CD4-positive, alpha-beta T cell (primary cell): ENCODE measurements around the gene CRYL1. TPM values are rescaled to one million over a fixed set of nuclear protein-coding genes. Genes with fewer than 3 reads are reported as not detected.
A peak's percentile ranks its signal among the peaks of the same experiment; 100 is the strongest.

Experiments used
- ATAC-seq: fragments of 200-7000 bp; cut with Tn5 transposase; one replicate; pipeline ENCODE4 v1.10.0; 2022; ENCODE audit warnings: mild to moderate bottlenecking; ENCODE audit not compliant: poor library complexity
- CTCF ChIA-PET: fragments of 350-600 bp; sonication (Branson Sonifier 250); formaldehyde crosslinking; loops from one replicate; lab custom pipeline; 2021; ENCODE audit warnings: antibody characterized with exemption, inconsistent platforms; lab: Charles Lee
- POLR2A ChIA-PET: fragments of 350-600 bp; sonication (Branson Sonifier 250); formaldehyde crosslinking; loops from one replicate; lab custom pipeline; 2021; ENCODE audit warnings: antibody characterized with exemption, inconsistent platforms; lab: Charles Lee
- DNase-seq, 14 experiments: peaks; one replicate each; pipeline ENCODE4 v3.0.0-alpha.2; 2013 to 2020; ENCODE audit warnings: mixed read lengths in 2 of 14
- H3K27ac ChIP-seq, 2 donors: one replicate each; pipeline versions ENCODE4 v1.5.1 to v1.7.0; 2013; ENCODE audit warnings: low read length in 2 of 2, low read depth in 1 of 2, mild to moderate bottlenecking in 1 of 2
- H3K27me3 ChIP-seq, 2 experiments: 1 replicate in 1 of 2; 2 replicates in 1 of 2; pipeline versions ENCODE4 v1.6.1 to v1.7.0; 2013; ENCODE audit warnings: low read length in 2 of 2, control low read depth in 1 of 2, mild to moderate bottlenecking in 1 of 2, moderate library complexity in 1 of 2; ENCODE audit not compliant: insufficient read depth in 2 of 2, control insufficient read depth in 1 of 2
- H3K36me3 ChIP-seq: one replicate; pipeline ENCODE4 v1.6.1; 2013; ENCODE audit warnings: low read length, control low read depth; ENCODE audit not compliant: insufficient read depth
- H3K4me1 ChIP-seq: one replicate; pipeline ENCODE4 v1.6.1; 2013; ENCODE audit warnings: low read length, control low read depth; ENCODE audit not compliant: insufficient read depth
- H3K4me3 ChIP-seq: one replicate; pipeline ENCODE4 v1.5.1; 2013; ENCODE audit warnings: mild to moderate bottlenecking, low read length, moderate library complexity
- H3K9me3 ChIP-seq, 2 experiments: 1 replicate in 1 of 2; 2 replicates in 1 of 2; pipeline versions ENCODE4 v1.6.1 to v1.7.0; 2013; ENCODE audit warnings: low read length in 2 of 2, mild to moderate bottlenecking in 2 of 2, control low read depth in 1 of 2, moderate library complexity in 1 of 2; ENCODE audit not compliant: control insufficient read depth in 1 of 2, insufficient read depth in 1 of 2
- H3K27ac Mint-ChIP-seq: one replicate; pipeline ENCODE4 v1.8.0; 2020; ENCODE audit warnings: mixed read lengths
- H3K27me3 Mint-ChIP-seq: one replicate; pipeline ENCODE4 v1.8.0; 2021; ENCODE audit warnings: mixed read lengths
- H3K36me3 Mint-ChIP-seq: one replicate; pipeline ENCODE4 v1.8.0; 2021; ENCODE audit warnings: low read depth, mixed read lengths
- H3K4me1 Mint-ChIP-seq: one replicate; pipeline ENCODE4 v1.8.0; 2021; ENCODE audit warnings: low read depth, mixed read lengths
- H3K4me3 Mint-ChIP-seq: one replicate; pipeline ENCODE4 v1.8.0; 2020; ENCODE audit warnings: mild to moderate bottlenecking, mixed read lengths
- H3K9me3 Mint-ChIP-seq: one replicate; pipeline ENCODE4 v1.8.0; 2020; ENCODE audit warnings: mixed read lengths
- intact Hi-C, 2 experiments: fragments of 100-400 bp; cut with DNase I in 1 of 2; cut with micrococcal nuclease in 1 of 2; formaldehyde crosslinking; loops; one replicate each; pipeline versions ENCODE4 v1.15.1 to v1.9.0; 2023 to 2025; cut with DNase I, micrococcal nuclease
- total RNA-seq, 174 experiments: library from RNA in 2 of 174; stranded (reverse) in 2 of 174; gene quantifications; one replicate each; pipeline ENCODE4 v1.2.3 and lab custom pipeline; 2021 to 2026
- TF ChIP-seq, protein P1 (sequence below): fragments of 200-600 bp; IDR thresholded peaks from one replicate; pipeline ENCODE4 v1.8.0; 2022; ENCODE audit warnings: antibody characterized with exemption, mild to moderate bottlenecking

The CRYL1 gene
- total RNA-seq, 2 experiments from 2014 or later = 7.9 to 8.0 TPM

DNA sequence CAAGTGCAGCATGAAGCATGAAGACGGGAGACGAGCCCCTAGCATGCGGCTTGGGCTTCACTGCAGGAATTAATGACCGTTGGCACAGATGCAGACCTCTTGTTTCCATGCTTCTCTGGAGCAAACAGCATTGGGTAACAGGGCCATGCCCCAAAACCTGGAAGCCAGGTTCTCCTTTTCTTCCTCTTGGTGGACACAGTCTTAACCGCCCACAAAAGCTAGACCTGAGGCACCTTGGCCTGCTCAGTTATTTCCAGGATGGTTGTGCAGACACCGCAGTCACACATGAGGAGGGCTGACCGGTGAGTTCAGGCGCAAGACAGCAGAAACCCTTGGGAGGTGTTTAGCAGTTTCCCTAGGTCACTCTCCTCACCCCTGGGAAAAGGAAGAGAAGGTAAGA is 159.6 kb downstream of the CRYL1 start:
- Mint-ChIP-seq H3K27ac (no peak overlapping the region), H3K4me3 (no peak overlapping the region), H3K4me1 (no peaks in the 10 kb centered on the region), H3K27me3 (peaks cover 5% of the 10 kb centered on the region), H3K36me3 (no peaks in the 10 kb centered on the region), H3K9me3 (no peaks in the 10 kb centered on the region)
- no peak overlapping the region for H3K4me3 ChIP-seq
- H3K36me3 ChIP-seq = no peaks in the 10 kb centered on the region
- ChIA-PET POLR2A (no interaction called here), CTCF (no interaction called here)
- TF ChIP-seq, protein P1, sequence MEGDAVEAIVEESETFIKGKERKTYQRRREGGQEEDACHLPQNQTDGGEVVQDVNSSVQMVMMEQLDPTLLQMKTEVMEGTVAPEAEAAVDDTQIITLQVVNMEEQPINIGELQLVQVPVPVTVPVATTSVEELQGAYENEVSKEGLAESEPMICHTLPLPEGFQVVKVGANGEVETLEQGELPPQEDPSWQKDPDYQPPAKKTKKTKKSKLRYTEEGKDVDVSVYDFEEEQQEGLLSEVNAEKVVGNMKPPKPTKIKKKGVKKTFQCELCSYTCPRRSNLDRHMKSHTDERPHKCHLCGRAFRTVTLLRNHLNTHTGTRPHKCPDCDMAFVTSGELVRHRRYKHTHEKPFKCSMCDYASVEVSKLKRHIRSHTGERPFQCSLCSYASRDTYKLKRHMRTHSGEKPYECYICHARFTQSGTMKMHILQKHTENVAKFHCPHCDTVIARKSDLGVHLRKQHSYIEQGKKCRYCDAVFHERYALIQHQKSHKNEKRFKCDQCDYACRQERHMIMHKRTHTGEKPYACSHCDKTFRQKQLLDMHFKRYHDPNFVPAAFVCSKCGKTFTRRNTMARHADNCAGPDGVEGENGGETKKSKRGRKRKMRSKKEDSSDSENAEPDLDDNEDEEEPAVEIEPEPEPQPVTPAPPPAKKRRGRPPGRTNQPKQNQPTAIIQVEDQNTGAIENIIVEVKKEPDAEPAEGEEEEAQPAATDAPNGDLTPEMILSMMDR = no peak
- intact Hi-C loops = no loop called here
- H3K9me3 ChIP-seq = no peaks in the 10 kb centered on the region
- DNase-seq (no peak), ATAC-seq (no peak)
- no peaks in the 10 kb centered on the region for H3K27me3 ChIP-seq
- no peak overlapping the region for H3K27ac ChIP-seq
- H3K4me1 ChIP-seq = no peaks in the 10 kb centered on the region

DNA sequence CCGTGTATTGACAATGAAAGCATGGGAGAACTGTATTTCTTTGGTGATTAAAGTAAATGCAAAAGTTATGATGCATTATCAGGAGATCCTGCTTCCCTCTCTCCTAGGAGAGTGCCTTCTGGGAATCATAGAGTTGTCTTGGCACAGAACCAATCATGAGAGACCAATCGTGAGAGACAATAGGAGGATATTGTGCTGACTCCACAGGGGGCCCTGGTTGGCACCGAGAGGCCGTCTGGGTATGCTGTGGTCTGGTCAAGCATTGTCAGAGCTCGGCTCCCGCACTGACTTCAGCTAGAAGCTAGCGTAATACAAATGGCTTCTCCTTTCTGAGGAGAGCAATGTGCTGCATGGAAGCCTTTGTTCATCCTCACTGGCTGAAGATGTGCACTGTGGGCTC is 162.1 kb downstream of the CRYL1 start:
- H3K36me3 Mint-ChIP-seq = no peaks in the 10 kb centered on the region
- H3K27ac ChIP-seq = no peak overlapping the region
- ChIA-PET POLR2A (no interaction called here), CTCF (no interaction called here)
- intact Hi-C loops = no loop called here
- DNase-seq (no peak), ATAC-seq (no peak)
- no peak overlapping the region for H3K4me3 Mint-ChIP-seq
- TF ChIP-seq, protein P1 = no peak
- no peaks in the 10 kb centered on the region for H3K4me1 Mint-ChIP-seq
- no peak overlapping the region for H3K27ac Mint-ChIP-seq
- no peak overlapping the region for H3K4me3 ChIP-seq
- no peaks in the 10 kb centered on the region for H3K36me3 ChIP-seq
- H3K27me3 Mint-ChIP-seq = no peaks in the 10 kb centered on the region
- H3K9me3 ChIP-seq = no peaks in the 10 kb centered on the region
- H3K9me3 Mint-ChIP-seq = no peaks in the 10 kb centered on the region
- H3K4me1 ChIP-seq = no peaks in the 10 kb centered on the region
- no peaks in the 10 kb centered on the region for H3K27me3 ChIP-seq

DNA sequence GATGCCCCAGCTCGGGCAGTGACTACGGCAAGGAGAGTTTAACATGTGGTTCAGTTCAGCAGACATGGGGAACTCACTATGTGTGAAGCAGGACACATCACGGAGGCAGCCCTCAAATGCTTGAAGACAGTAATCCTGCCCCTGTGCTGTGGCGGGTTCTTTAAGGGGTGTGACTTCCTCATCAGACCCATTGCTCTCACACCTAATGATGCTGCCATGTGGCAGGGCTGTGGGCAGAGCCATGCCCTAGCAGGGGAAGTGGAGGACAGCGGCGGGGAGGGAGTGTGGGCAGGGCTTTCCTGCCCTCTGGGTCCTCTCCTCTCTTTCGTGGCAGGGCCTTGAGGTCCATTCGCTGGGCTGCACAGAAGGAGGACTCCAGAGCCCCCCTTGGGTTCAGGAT is 162.5 kb downstream of the CRYL1 start:
- CTCF ChIA-PET = no interaction called here
- Histone ChIP-seq H3K36me3 (no peaks in the 10 kb centered on the region), H3K4me3 (no peak overlapping the region), H3K9me3 (no peaks in the 10 kb centered on the region), H3K27me3 (no peaks in the 10 kb centered on the region), H3K4me1 (no peaks in the 10 kb centered on the region), H3K27ac (no peak overlapping the region)
- Mint-ChIP-seq H3K9me3 (no peaks in the 10 kb centered on the region), H3K4me1 (no peaks in the 10 kb centered on the region), H3K36me3 (no peaks in the 10 kb centered on the region), H3K4me3 (no peak overlapping the region), H3K27ac (no peak overlapping the region), H3K27me3 (no peaks in the 10 kb centered on the region)
- POLR2A ChIA-PET = no interaction called here
- intact Hi-C loops = no loop called here
- DNase-seq = peak in 1 of 14 experiments; percentile 20
- TF ChIP-seq, protein P1 = no peak
- no peak for ATAC-seq
